CD4-positive, alpha-beta T cell treated with Interleukin-6 at 100 ng/mL for 8 hours (primary cell): ENCODE measurements around the gene ITGAX.
"Not testable (repeated sequence)": the region's sequence is repeated elsewhere in the genome, so short reads cannot be mapped to it uniquely, and the experiment has no call there.

ENCODE experiments used
- DNase-seq: peaks from one replicate; pipeline ENCODE4 v3.0.0-alpha.2; 2020; ENCODE audit warnings: mixed read lengths, low spot score

The ITGAX gene

GRCh38 chr16:31410082-31410481, 55.1 kb downstream of the ITGAX start:
- DNase-seq, result no peak

- no peak for DNase-seq
These were observed 56.3 kb downstream of the ITGAX start for GRCh38 chr16:31411024-31411844.

GRCh38 chr16:31412750-31413149, 57.8 kb downstream of the ITGAX start:
- DNase-seq, result no peak

- no peak for DNase-seq
These were observed 58.4 kb downstream of the ITGAX start for GRCh38 chr16:31413381-31413780.

- DNase-seq, result no peak
These were observed 59.0 kb downstream of the ITGAX start for GRCh38 chr16:31413943-31414342.

- DNase-seq, result no peak
These were observed 59.7 kb downstream of the ITGAX start for GRCh38 chr16:31414706-31415105.

- no peak for DNase-seq
These were observed 61.4 kb downstream of the ITGAX start for GRCh38 chr16:31416371-31416770.

- DNase-seq, result not testable (repeated sequence)
These were observed 62.1 kb downstream of the ITGAX start for GRCh38 chr16:31417036-31417435.

GRCh38 chr16:31417916-31418315, 62.9 kb downstream of the ITGAX start:
- no peak for DNase-seq

GRCh38 chr16:31420037-31420436, 65.1 kb downstream of the ITGAX start:
- no peak for DNase-seq

GRCh38 chr16:31421587-31421986, 66.6 kb downstream of the ITGAX start:
- DNase-seq, result peak; percentile 23

GRCh38 chr16:31423241-31423640, 68.3 kb downstream of the ITGAX start:
- DNase-seq, result no peak

- DNase-seq, result no peak
These were observed 68.8 kb downstream of the ITGAX start for GRCh38 chr16:31423801-31424200.

GRCh38 chr16:31427441-31428278, 72.7 kb downstream of the ITGAX start:
- peak; percentile 54 for DNase-seq

- no peak for DNase-seq
These were observed 73.3 kb downstream of the ITGAX start, which contains the start of gene COX6A2 for GRCh38 chr16:31428279-31428597. TSS of gene COX6A2 (minus strand) at chr16:31428360. CDS start at chr16:31428325, 35 bp downstream.

- no peak for DNase-seq
These were observed 73.8 kb downstream of the ITGAX start for GRCh38 chr16:31428638-31429247.

GRCh38 chr16:31429314-31429713, 74.3 kb downstream of the ITGAX start:
- DNase-seq, result no peak

GRCh38 chr16:31429796-31430195, 74.8 kb downstream of the ITGAX start:
- no peak for DNase-seq

- no peak for DNase-seq
These were observed 75.5 kb downstream of the ITGAX start for GRCh38 chr16:31430380-31431052.
